Measurements from ENCODE around the gene DCTN4. TPM values are rescaled to one million over a fixed set of nuclear protein-coding genes. Genes with fewer than 3 reads are reported as not detected.

DCTN4 gene
- total RNA-seq, 1 donor from 2014 or later = 28.1 TPM

GRCh38 chr5:150780816-150781221 is 22.0 kb upstream of the DCTN4 start:
- Histone ChIP-seq H3K4me1 (peaks cover 26 to 53% of the 10 kb centered on the region in 2 donors), H3K27ac (peak overlapping the region; percentile 97), H3K36me3 (no peaks in the 10 kb centered on the region), H3K4me3 (peak overlapping the region; percentile 68 to 88), H3K27me3 (no peaks in the 10 kb centered on the region), H3K9me3 (no peaks in the 10 kb centered on the region)
- TF ChIP-seq CTCF (IDR thresholded peaks at IDR 0.05) = no peak
- DNase-seq (ENCODE audit: low spot score in 2 of 2) = no peak
- intact Hi-C loops (cut with DNase I) = loop anchor here (5.0 to 10.0 kb wide), 4 partner anchors 241 to 894 kb away; partner anchors contain the start of genes GPX3 and PDGFRB

GRCh38 chr5:150780187-150780692 is 21.4 kb upstream of the DCTN4 start:
- no peak for TF ChIP-seq CTCF (IDR thresholded peaks at IDR 0.05)
- Histone ChIP-seq H3K9me3 (no peaks in the 10 kb centered on the region), H3K36me3 (no peaks in the 10 kb centered on the region), H3K4me3 (peak overlapping the region; percentile 68 to 88), H3K27ac (peak overlapping the region; percentile 97), H3K4me1 (peaks cover 26 to 53% of the 10 kb centered on the region in 2 donors), H3K27me3 (no peaks in the 10 kb centered on the region)
- intact Hi-C loops (cut with DNase I) = loop anchor here (5.0 to 10.0 kb wide), 4 partner anchors 242 to 895 kb away; partner anchors contain the start of genes GPX3 and PDGFRB
- peak in 1 of 2 donors; percentile 75 for DNase-seq (ENCODE audit: low spot score in 2 of 2)

- H3K36me3 ChIP-seq = no peaks in the 10 kb centered on the region
- peaks cover 26 to 47% of the 10 kb centered on the region in 2 donors for H3K4me1 ChIP-seq
- no peaks in the 10 kb centered on the region for H3K27me3 ChIP-seq
- peak overlapping the region; percentile 97 for H3K27ac ChIP-seq
- TF ChIP-seq CTCF (IDR thresholded peaks at IDR 0.05) = peak in 1 of 3 experiments; percentile 5
- intact Hi-C loops (cut with DNase I) = loop anchor here (2.0 to 10.0 kb wide), 5 partner anchors 79 to 895 kb away; partner anchors contain the start of genes GPX3, PDGFRB and RBM22
- DNase-seq (ENCODE audit: low spot score in 2 of 2) = no peak
- peak overlapping the region; percentile 68 to 88 for H3K4me3 ChIP-seq
- no peaks in the 10 kb centered on the region for H3K9me3 ChIP-seq
Observed at GRCh38 chr5:150779397-150780186, 20.8 kb upstream of the DCTN4 start.

GRCh38 chr5:150778517-150779396 is 19.9 kb upstream of the DCTN4 start, which contains the start of gene SMIM3:
Gene SMIM3, plus strand, starts transcription at chr5:150778757. Its CDS starts 16,684 bp downstream, at chr5:150795441.
- peak; percentile 39 to 92 for DNase-seq (ENCODE audit: low spot score in 2 of 2)
- intact Hi-C loops (cut with DNase I) = loop anchor here (1.0 to 2.0 kb wide), 3 partner anchors 19 to 78 kb away; partner anchors contain the start of genes DCTN4 and RBM22
- H3K4me1 ChIP-seq = peaks cover 26 to 39% of the 10 kb centered on the region in 2 donors

More at GRCh38 chr5:150778517-150779396, 19.9 kb upstream of the DCTN4 start, which contains the start of gene SMIM3:
- H3K9me3 ChIP-seq = no peaks in the 10 kb centered on the region
- peak within 1 kb of the TSS; percentile 97 for H3K27ac ChIP-seq
- no peaks in the 10 kb centered on the region for H3K27me3 ChIP-seq
- peak; percentile 14 to 48 (median 35) for TF ChIP-seq CTCF (IDR thresholded peaks at IDR 0.05)
- H3K36me3 ChIP-seq = no peaks in the 10 kb centered on the region
- peak within 1 kb of the TSS; percentile 68 to 88 for H3K4me3 ChIP-seq

Data from ascending aorta (tissue), 2 donors.